Thymus (tissue), 11 donors: ENCODE results near the gene TNFAIP1. TPM values are rescaled to one million over a fixed set of nuclear protein-coding genes. Genes with fewer than 3 reads are reported as not detected.

Experiments used
- DNase-seq, 9 donors: peaks; one replicate each; pipeline ENCODE4 v3.0.0-alpha.2; 2013; ENCODE audit warnings: low spot score in 9 of 9, low read depth in 6 of 9, missing footprints in 1 of 9
- H3K27ac ChIP-seq, 2 donors: one replicate each; pipeline ENCODE4 v1.5.1; 2013; ENCODE audit warnings: control low read depth in 1 of 2, low read depth in 1 of 2, low read length in 1 of 2, mild to moderate bottlenecking in 1 of 2, moderate library complexity in 1 of 2
- H3K27me3 ChIP-seq, 2 donors: one replicate each; pipeline ENCODE4 v1.5.1; 2013; ENCODE audit warnings: low read length in 1 of 2; ENCODE audit not compliant: control insufficient read depth in 2 of 2, insufficient read depth in 1 of 2
- H3K36me3 ChIP-seq, 2 donors: one replicate each; pipeline ENCODE4 v1.5.1; 2013; ENCODE audit warnings: low read length in 1 of 2, mild to moderate bottlenecking in 1 of 2, moderate library complexity in 1 of 2; ENCODE audit not compliant: control insufficient read depth in 2 of 2, insufficient read depth in 2 of 2
- H3K4me1 ChIP-seq, 2 donors: one replicate each; pipeline ENCODE4 v1.5.1; 2013; ENCODE audit warnings: low read length in 2 of 2; ENCODE audit not compliant: control insufficient read depth in 2 of 2, insufficient read depth in 2 of 2
- H3K4me3 ChIP-seq, 2 donors: one replicate each; pipeline ENCODE4 v1.5.1; 2013; ENCODE audit warnings: low read length in 2 of 2, control low read depth in 1 of 2, mild to moderate bottlenecking in 1 of 2
- H3K9me3 ChIP-seq, 2 donors: one replicate each; pipeline ENCODE4 v1.5.1; 2013; ENCODE audit warnings: low read length in 1 of 2, mild to moderate bottlenecking in 1 of 2; ENCODE audit not compliant: control insufficient read depth in 2 of 2, insufficient read depth in 1 of 2
- WGBS: extraction: QIAGEN DNeasy Blood & Tissue Kit; methylation state at CpG from one replicate; pipeline ENCODE4 v1.1.7; 2013; 5-methylcytosine and 5-hydroxymethylcytosine counted together
- polyA plus RNA-seq: library from polyadenylated mRNA; stranded (reverse); fragments of 200-250 nt; gene quantifications from one replicate; pipeline ENCODE4 v1.2.3, GENCODE V29; 2013
- total RNA-seq: library from RNA; stranded (reverse); fragments of 120-200 nt; gene quantifications from one replicate; pipeline ENCODE4 v1.2.4, GENCODE V29; 2013
- donor health status: healthy.

Gene TNFAIP1
- total and polyA plus RNA-seq, 2 donors, result 11.3 to 19.4 TPM

DNA sequence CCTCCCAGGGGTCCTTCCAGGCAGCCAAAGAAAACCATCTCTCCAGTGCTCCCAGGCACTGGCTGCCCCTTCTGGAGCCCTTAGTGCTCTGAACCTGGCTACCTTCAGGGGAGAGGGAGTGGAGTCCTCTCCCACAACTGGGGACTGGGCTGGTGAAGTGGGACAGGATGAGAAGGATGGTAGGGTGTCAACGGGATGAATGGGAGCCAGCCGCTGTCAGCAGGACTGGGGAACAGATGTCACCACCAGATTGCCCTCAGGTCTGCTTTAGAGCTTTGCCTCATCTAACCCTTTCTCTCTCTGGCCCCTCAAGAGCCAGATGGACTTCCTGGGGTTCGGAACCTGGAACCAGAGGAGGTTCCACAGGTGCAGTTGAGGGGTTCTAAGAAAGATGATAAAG lies 29.9 kb downstream of the TNFAIP1 start:
- Histone ChIP-seq H3K27me3 (peaks cover 0 to 7% of the 10 kb centered on the region in 2 donors), H3K27ac (no peak overlapping the region), H3K9me3 (no peaks in the 10 kb centered on the region), H3K4me3 (no peak overlapping the region), H3K4me1 (no peaks in the 10 kb centered on the region), H3K36me3 (peaks cover 31 to 40% of the 10 kb centered on the region in 2 donors)
- 94% methylated on average over 3 of the region's 3 CpGs for whole genome bisulfite sequencing
- DNase-seq, result no peak

DNA sequence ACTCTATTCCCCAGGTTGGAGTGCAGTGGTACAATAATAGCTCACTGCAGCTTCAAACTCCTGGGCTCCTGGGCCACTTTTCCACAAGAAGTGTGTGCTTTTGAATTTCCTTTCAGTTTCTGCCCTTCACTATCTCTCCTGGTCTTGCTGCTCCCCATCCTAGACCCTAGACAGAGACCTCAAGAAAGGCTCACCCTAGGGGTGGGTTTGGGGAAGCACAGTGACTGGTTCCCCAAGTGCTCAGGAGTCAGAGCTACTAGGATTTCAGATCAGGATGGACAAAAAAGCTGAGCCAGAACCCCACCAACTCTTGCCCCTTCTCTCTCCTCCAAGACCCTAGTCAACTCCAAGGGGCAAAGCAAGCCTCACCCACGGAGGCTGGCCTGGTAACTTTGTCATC lies 31.0 kb downstream of the TNFAIP1 start:
- Histone ChIP-seq H3K27me3 (peaks cover 0 to 16% of the 10 kb centered on the region in 2 donors), H3K36me3 (peaks cover 19 to 28% of the 10 kb centered on the region in 2 donors), H3K27ac (no peak overlapping the region), H3K9me3 (no peaks in the 10 kb centered on the region), H3K4me3 (no peak overlapping the region), H3K4me1 (peaks cover under 1% of the 10 kb centered on the region in 2 donors)
- WGBS, result 95% methylated on average over 1 of the region's 1 CpG
- DNase-seq, result no peak

DNA sequence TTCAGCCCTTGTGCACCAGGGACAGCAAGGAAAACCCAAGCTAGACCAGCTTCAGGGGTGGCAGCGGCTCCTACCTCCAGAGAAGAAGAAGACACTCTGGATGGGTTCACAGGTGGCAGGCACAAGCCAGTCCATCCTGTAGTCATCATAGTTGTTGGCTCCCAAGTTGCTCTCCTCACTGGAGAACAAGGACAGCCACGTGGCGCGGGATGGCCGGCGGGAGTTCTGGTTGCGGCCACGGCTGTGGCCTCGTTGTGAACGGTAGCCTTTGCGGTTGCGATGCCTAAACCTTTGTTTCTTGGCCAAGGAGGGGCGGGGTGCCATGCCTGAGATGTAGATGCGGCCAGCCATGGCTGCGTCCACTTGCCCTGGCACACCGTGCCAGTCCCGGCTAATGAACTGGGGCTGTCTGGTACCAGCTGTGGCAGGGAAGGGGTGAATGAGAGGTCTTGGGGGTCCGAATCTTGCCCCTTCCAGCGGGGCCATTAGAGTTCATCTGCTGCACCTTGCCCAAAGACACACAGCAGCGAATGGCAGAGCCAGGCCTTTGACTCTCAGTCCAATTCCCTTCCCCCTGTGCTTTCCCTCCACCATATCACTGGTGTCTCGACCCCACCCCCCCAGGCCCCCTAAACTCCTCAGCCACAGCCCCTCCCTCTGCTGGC lies 32.2 kb downstream of the TNFAIP1 start:
- H3K27me3 ChIP-seq, result peaks cover 3 to 27% of the 10 kb centered on the region in 2 donors
- H3K9me3 ChIP-seq, result peaks cover 0 to 1% of the 10 kb centered on the region in 2 donors
- DNase-seq, result no peak
- H3K36me3 ChIP-seq, result peaks cover 11 to 24% of the 10 kb centered on the region in 2 donors
- H3K4me3 ChIP-seq, result no peak overlapping the region
- no peak overlapping the region for H3K27ac ChIP-seq
- H3K4me1 ChIP-seq, result peaks cover 9 to 11% of the 10 kb centered on the region in 2 donors
- 97% methylated on average over 21 of the region's 21 CpGs for whole genome bisulfite sequencing

DNA sequence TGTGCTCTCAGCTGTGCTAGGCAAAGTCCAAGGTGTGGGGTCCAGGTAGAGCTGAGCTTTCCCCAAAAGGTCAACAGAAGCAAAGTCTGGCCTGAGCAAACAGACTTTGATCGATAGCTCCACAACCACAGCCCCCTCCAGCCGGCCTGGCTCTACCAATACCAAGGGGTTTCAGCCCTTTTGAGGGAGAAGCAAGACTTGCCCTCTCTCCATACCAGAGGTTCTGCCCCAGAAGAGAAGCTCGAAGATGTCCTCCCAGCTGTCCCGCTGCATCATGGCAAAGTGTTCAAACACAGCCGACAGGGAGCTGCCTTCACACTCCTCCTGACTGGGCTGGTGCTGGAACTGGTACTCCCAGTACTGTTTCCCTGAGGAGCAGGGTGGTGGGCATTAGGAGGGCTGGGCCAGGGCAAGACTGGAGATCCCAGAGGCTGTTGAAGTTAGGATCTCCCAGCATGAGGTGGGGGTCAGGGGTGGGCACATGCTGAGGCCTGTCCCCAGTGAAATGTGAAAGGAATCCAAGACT lies 32.8 kb downstream of the TNFAIP1 start:
- peaks cover 6 to 33% of the 10 kb centered on the region in 2 donors for H3K27me3 ChIP-seq
- peaks cover 10 to 14% of the 10 kb centered on the region in 2 donors for H3K4me1 ChIP-seq
- WGBS, result 94% methylated on average over 5 of the region's 5 CpGs
- DNase-seq, result no peak
- H3K27ac ChIP-seq, result no peak overlapping the region
- peaks cover 0 to 1% of the 10 kb centered on the region in 2 donors for H3K9me3 ChIP-seq
- no peak overlapping the region for H3K4me3 ChIP-seq
- H3K36me3 ChIP-seq, result peaks cover 5 to 19% of the 10 kb centered on the region in 2 donors

DNA sequence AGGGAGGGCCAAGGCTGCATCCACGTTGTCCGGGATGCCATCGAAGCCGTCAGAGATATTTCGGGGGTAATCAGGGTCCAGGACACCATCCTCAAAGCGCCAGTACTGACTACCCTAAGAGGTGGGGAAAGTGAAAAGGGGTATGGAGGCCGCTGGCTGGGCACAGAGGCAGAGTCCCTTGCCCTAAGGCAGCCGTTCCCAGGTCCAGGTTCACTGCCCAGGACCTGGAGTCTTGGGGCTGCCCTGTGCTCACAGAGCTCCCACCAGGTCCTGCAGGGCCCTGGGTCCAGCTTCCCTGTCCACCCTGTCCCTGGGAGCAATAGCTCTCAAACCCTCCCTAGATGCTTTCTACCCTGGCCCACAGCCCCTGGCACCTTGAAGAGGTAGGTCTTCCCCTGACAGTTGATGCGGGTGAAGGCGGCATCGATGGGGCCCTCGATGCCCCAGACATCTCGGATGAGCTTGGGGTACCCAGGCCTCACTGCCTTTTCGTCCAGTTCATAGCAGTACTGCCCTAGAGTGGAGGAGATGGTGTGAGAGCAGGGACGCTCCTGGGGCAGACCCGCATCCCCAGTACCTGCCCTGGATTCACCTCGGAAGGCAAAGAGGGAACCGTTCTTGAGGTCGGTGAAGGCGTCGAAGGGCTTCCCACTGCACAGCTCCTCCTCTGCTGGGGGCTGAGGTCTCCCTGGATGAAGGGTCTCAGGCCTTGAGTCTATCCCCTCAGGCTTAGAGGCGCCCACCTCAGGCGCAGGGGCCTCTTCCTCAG lies 33.5 kb downstream of the TNFAIP1 start:
- Histone ChIP-seq H3K9me3 (peaks cover 0 to 1% of the 10 kb centered on the region in 2 donors), H3K27ac (no peak overlapping the region), H3K36me3 (peaks cover 0 to 12% of the 10 kb centered on the region in 2 donors), H3K4me1 (peaks cover 10 to 14% of the 10 kb centered on the region in 2 donors), H3K27me3 (peaks cover 8 to 40% of the 10 kb centered on the region in 2 donors), H3K4me3 (no peak overlapping the region)
- no peak for DNase-seq
- WGBS, result 97% methylated on average over 23 of the region's 23 CpGs

DNA sequence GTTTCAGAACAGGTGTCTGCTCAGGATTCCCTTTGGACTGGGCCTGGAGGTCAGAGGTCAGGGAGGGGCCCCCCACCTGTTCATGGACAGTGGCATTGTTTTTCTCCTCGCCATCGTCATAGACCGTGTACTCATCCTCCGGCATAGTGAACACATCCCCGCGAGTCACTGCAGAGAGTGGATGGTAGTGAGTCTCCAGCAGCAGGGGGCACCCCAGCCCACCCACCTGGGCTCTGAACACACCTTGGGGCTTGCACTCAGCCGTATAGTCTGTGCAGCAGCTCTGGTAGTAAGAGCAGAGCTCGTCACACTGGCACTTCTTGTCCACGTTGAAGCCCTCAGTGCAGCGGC lies 34.1 kb downstream of the TNFAIP1 start:
- 92% methylated on average over 10 of the region's 10 CpGs for WGBS
- H3K4me3 ChIP-seq, result no peak overlapping the region
- no peak overlapping the region for H3K27ac ChIP-seq
- peaks cover 10 to 14% of the 10 kb centered on the region in 2 donors for H3K4me1 ChIP-seq
- peaks cover 0 to 1% of the 10 kb centered on the region in 2 donors for H3K9me3 ChIP-seq
- H3K27me3 ChIP-seq, result peaks cover 8 to 45% of the 10 kb centered on the region in 2 donors
- no peak for DNase-seq
- peaks cover 0 to 7% of the 10 kb centered on the region in 2 donors for H3K36me3 ChIP-seq

DNA sequence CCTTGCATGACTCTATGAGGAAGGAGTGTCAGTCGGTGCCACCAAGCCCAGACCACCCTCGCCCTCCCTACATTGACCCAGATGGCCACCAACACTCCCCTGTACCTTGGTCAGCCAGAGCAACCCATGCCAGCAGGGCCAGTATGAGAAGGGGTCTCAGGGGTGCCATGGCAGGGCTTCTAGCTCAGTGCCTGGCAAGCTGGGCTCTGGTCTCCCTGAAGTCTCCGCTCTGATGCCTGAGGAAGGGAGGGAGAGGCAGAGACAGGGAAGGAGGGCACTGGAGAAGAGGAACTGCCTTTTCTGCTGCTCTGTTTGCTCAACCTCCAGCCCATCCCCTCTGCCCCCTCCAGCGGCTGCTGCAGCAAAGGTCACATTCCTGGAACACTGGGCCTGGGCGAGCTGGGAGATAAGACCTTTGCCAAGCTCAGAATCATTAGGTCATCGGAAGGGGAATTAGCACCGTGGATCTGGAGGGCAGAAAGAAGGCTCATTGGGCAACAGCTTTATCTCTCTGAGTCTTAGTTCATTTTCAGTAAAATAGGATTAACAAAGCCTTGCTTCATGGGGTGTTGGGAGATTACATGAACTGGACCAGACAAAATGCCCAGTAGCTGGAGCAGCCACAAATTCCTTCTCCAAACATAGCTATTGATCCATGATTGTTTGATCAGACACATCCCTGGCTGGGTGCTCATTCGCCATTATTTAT lies 34.6 kb downstream of the TNFAIP1 start, which contains the start of gene VTN:
Gene VTN (minus strand): TSS at position 273 of the 709 bp plus-strand sequence. CDS start 104 bp downstream, at position 169.
- 63% methylated on average over 8 of the region's 8 CpGs for WGBS
- Histone ChIP-seq H3K4me1 (peaks cover 10 to 14% of the 10 kb centered on the region in 2 donors), H3K27me3 (peaks cover 8 to 50% of the 10 kb centered on the region in 2 donors), H3K4me3 (peak within 1 kb of the TSS; percentile 44 to 68), H3K9me3 (peaks cover 0 to 1% of the 10 kb centered on the region in 2 donors), H3K36me3 (peaks cover 0 to 1% of the 10 kb centered on the region in 2 donors), H3K27ac (no peak within 1 kb of the TSS)
- DNase-seq, result no peak

DNA sequence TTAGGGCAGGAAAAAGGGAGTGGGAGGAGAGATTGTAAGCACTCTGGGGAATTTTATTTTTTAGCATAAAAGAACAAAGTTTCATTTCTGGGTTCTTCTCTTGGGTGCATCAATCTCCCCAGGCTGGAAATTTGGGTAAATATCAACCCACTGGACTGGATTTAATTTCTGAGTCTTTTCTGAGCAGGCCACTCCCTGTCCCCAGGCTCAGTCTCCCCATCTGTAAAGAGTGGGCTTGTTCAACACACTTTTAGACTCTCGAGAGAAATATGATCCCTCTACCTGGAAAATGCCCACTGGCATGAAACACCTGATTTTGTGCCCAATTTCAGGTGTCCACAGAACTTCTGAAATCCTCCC lies 35.2 kb downstream of the TNFAIP1 start:
- Histone ChIP-seq H3K27ac (no peak overlapping the region), H3K36me3 (no peaks in the 10 kb centered on the region), H3K27me3 (peaks cover 8 to 50% of the 10 kb centered on the region in 2 donors), H3K9me3 (peaks cover 0 to 1% of the 10 kb centered on the region in 2 donors), H3K4me3 (no peak overlapping the region), H3K4me1 (peaks cover 10 to 14% of the 10 kb centered on the region in 2 donors)
- WGBS, result 93% methylated on average over 1 of the region's 1 CpG
- DNase-seq, result no peak
